ENCODE data around the gene YPEL2.

DNA sequence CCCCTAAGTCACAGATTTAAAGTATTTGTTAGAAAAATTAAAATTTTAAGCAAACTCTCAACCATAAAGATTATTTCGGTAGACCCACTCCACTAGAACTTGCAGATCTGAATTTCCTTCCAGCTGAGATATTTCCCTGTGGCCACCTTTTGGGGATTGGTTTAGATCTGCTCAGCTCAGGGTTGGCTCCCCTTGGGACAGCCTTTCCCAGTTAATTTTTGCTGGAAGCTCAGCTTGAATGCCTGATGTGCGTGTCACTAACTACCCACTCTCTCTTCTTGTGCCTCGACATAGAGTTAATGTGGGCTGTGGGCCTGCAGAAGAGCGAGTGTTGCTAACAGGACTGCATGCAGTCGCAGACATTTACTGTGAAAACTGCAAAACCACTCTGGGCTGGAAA lies 57.6 kb downstream of the YPEL2 start:
- TF ChIP-seq, protein P1, sequence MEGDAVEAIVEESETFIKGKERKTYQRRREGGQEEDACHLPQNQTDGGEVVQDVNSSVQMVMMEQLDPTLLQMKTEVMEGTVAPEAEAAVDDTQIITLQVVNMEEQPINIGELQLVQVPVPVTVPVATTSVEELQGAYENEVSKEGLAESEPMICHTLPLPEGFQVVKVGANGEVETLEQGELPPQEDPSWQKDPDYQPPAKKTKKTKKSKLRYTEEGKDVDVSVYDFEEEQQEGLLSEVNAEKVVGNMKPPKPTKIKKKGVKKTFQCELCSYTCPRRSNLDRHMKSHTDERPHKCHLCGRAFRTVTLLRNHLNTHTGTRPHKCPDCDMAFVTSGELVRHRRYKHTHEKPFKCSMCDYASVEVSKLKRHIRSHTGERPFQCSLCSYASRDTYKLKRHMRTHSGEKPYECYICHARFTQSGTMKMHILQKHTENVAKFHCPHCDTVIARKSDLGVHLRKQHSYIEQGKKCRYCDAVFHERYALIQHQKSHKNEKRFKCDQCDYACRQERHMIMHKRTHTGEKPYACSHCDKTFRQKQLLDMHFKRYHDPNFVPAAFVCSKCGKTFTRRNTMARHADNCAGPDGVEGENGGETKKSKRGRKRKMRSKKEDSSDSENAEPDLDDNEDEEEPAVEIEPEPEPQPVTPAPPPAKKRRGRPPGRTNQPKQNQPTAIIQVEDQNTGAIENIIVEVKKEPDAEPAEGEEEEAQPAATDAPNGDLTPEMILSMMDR (IDR thresholded peaks at IDR 0.05), result no peak
- no peak for TF ChIP-seq ZFX (IDR thresholded peaks at IDR 0.05; ENCODE audit: borderline replicate concordance)
